ENCODE results near the gene HAVCR1.

The HAVCR1 gene

GRCh38 chr5:157059093-157059539, at the start of gene HAVCR1:
TSS of gene HAVCR1 (minus strand) at chr5:157059116. CDS start at chr5:157057943, 1,173 bp downstream.
- Histone ChIP-seq H3K27me3 (ENCODE audit: insufficient read depth, low read depth) (no peaks in the 10 kb centered on the region), H4K20me1 (ENCODE audit: insufficient read depth) (no peaks in the 10 kb centered on the region), H3K4me1 (ENCODE audit: low read depth, poor library complexity, severe bottlenecking) (no peaks in the 10 kb centered on the region), H3K79me2 (ENCODE audit: insufficient read depth, low read depth) (no peaks in the 10 kb centered on the region), H2AFZ (ENCODE audit: low read depth) (no peak within 1 kb of the TSS), H3K4me2 (no peak within 1 kb of the TSS), H3K9ac (no peak within 1 kb of the TSS), H3K36me3 (ENCODE audit: insufficient read depth) (no peaks in the 10 kb centered on the region), H3K4me3 (IDR thresholded peaks at IDR 0.05; ENCODE audit: insufficient read depth, low read depth, low read length) (no peak within 1 kb of the TSS), H3K27ac (no peak within 1 kb of the TSS)
- TF ChIP-seq CTCF (conservative IDR thresholded peaks at IDR 0.05; ENCODE audit: low read depth, low read length): no peak

- Histone ChIP-seq H4K20me1 (ENCODE audit: insufficient read depth) (no peaks in the 10 kb centered on the region), H3K27me3 (ENCODE audit: insufficient read depth, low read depth) (no peaks in the 10 kb centered on the region), H3K36me3 (ENCODE audit: insufficient read depth) (no peaks in the 10 kb centered on the region), H2AFZ (ENCODE audit: low read depth) (no peak overlapping the region), H3K4me2 (no peak overlapping the region), H3K9ac (no peak overlapping the region), H3K27ac (no peak overlapping the region), H3K4me3 (IDR thresholded peaks at IDR 0.05; ENCODE audit: insufficient read depth, low read depth, low read length) (no peak overlapping the region), H3K4me1 (ENCODE audit: low read depth, poor library complexity, severe bottlenecking) (no peaks in the 10 kb centered on the region), H3K79me2 (ENCODE audit: insufficient read depth, low read depth) (no peaks in the 10 kb centered on the region)
- TF ChIP-seq CTCF (conservative IDR thresholded peaks at IDR 0.05; ENCODE audit: low read depth, low read length): no peak
These were observed 48.6 kb upstream of the HAVCR1 start for GRCh38 chr5:157107508-157107907.

GRCh38 chr5:157106630-157107461, 47.9 kb upstream of the HAVCR1 start:
- H3K79me2 ChIP-seq (ENCODE audit: insufficient read depth, low read depth): no peaks in the 10 kb centered on the region
- no peaks in the 10 kb centered on the region for H3K36me3 ChIP-seq (ENCODE audit: insufficient read depth)
- H4K20me1 ChIP-seq (ENCODE audit: insufficient read depth): no peaks in the 10 kb centered on the region
- H3K4me1 ChIP-seq (ENCODE audit: low read depth, poor library complexity, severe bottlenecking): no peaks in the 10 kb centered on the region
- H3K27ac ChIP-seq: no peak overlapping the region
- H2AFZ ChIP-seq (ENCODE audit: low read depth): no peak overlapping the region
- TF ChIP-seq CTCF (conservative IDR thresholded peaks at IDR 0.05; ENCODE audit: low read depth, low read length): no peak
- H3K9ac ChIP-seq: no peak overlapping the region
- H3K27me3 ChIP-seq (ENCODE audit: insufficient read depth, low read depth): no peaks in the 10 kb centered on the region
- no peak overlapping the region for H3K4me2 ChIP-seq
- H3K4me3 ChIP-seq (IDR thresholded peaks at IDR 0.05; ENCODE audit: insufficient read depth, low read depth, low read length): no peak overlapping the region

GRCh38 chr5:157100140-157100679, 41.3 kb upstream of the HAVCR1 start:
- no peaks in the 10 kb centered on the region for H3K4me1 ChIP-seq (ENCODE audit: low read depth, poor library complexity, severe bottlenecking)
- TF ChIP-seq CTCF (conservative IDR thresholded peaks at IDR 0.05; ENCODE audit: low read depth, low read length): no peak
- H3K27me3 ChIP-seq (ENCODE audit: insufficient read depth, low read depth): no peaks in the 10 kb centered on the region
- H3K27ac ChIP-seq: no peak overlapping the region
- H2AFZ ChIP-seq (ENCODE audit: low read depth): no peak overlapping the region
- H3K36me3 ChIP-seq (ENCODE audit: insufficient read depth): no peaks in the 10 kb centered on the region
- H3K4me2 ChIP-seq: no peak overlapping the region
- no peak overlapping the region for H3K4me3 ChIP-seq (IDR thresholded peaks at IDR 0.05; ENCODE audit: insufficient read depth, low read depth, low read length)
- no peaks in the 10 kb centered on the region for H4K20me1 ChIP-seq (ENCODE audit: insufficient read depth)
- H3K79me2 ChIP-seq (ENCODE audit: insufficient read depth, low read depth): no peaks in the 10 kb centered on the region
- H3K9ac ChIP-seq: no peak overlapping the region
